ENCODE measurements around the gene CANT1. TPM values are rescaled to one million over a fixed set of nuclear protein-coding genes. Genes with fewer than 3 reads are reported as not detected.

The CANT1 gene
- total and polyA plus RNA-seq, 2 of the 13 experiments (the other 11 are each of a cell fraction or from before 2014, with no cell fraction given) = 34.1 to 42.1 TPM

- TF ChIP-seq NR2F6 (IDR thresholded peaks at IDR 0.05) = peak; percentile 24; the same call in 1 of the 2 replicates
- TF ChIP-seq NR2F6 (CRISPR knock-in tag; IDR thresholded peaks at IDR 0.05) = no peak
- no peak for TF ChIP-seq SMAD3 (CRISPR knock-in tag; IDR thresholded peaks at IDR 0.05)
- peak; percentile 27; the same call in 1 of the 2 replicates for TF ChIP-seq ZBTB10 (CRISPR knock-in tag; IDR thresholded peaks at IDR 0.05; ENCODE audit: borderline replicate concordance)
- 0 out of 2 replicates have a peak, but pooled peaks have one; percentile 28 for TF ChIP-seq KDM5B (CRISPR knock-in tag; IDR thresholded peaks at IDR 0.05; ENCODE audit: borderline replicate concordance)
- no peak for TF ChIP-seq ZNF777 (CRISPR knock-in tag; IDR thresholded peaks at IDR 0.05)
- TF ChIP-seq DMTF1 (CRISPR knock-in tag; IDR thresholded peaks at IDR 0.05) = no peak
- TF ChIP-seq ZNF687 (CRISPR knock-in tag; IDR thresholded peaks at IDR 0.05) = peak; percentile 39; the same call in 1 of the 2 replicates
- no peak for TF ChIP-seq ZNF782 (CRISPR knock-in tag; IDR thresholded peaks at IDR 0.05; ENCODE audit: borderline replicate concordance)
- TF ChIP-seq ZFP91 (CRISPR knock-in tag; IDR thresholded peaks at IDR 0.05; ENCODE audit: borderline replicate concordance) = peak; percentile 93
- peak; percentile 18; the same call in 1 of the 2 replicates for TF ChIP-seq TBX2 (CRISPR knock-in tag; IDR thresholded peaks at IDR 0.05; ENCODE audit: borderline replicate concordance)
- TF ChIP-seq HDAC1 (CRISPR knock-in tag; IDR thresholded peaks at IDR 0.05) = peak; percentile 39; the same call in 1 of the 2 replicates
- TF ChIP-seq ATF7-NPFF (CRISPR knock-in tag; IDR thresholded peaks at IDR 0.05; ENCODE audit: low read depth) = 0 out of 2 replicates have a peak, but pooled peaks have one; percentile 44
- peak; percentile 77 for TF ChIP-seq FOXA3 (CRISPR knock-in tag; IDR thresholded peaks at IDR 0.05)
These were observed 57.5 kb downstream of the CANT1 start (continued) for GRCh38 chr17:78951967-78952551.
